D721Med (cell line): ENCODE measurements around the gene MED27.

ENCODE experiments used
- DNase-seq: peaks from one replicate; pipeline ENCODE4 v3.0.0; 2011; ENCODE audit warnings: low spot score; ENCODE audit not compliant: insufficient read length
- FAIRE-seq: peaks from 2 replicates; lab custom pipeline; 2011; peaks lifted over from hg19 to GRCh38; lab: Jason Lieb, UNC
- TF ChIP-seq, protein P1 (sequence below): IDR thresholded peaks from 2 replicates; pipeline ENCODE4 v1.5.1; 2012; ENCODE audit warnings: mild to moderate bottlenecking, control low read depth; ENCODE audit not compliant: insufficient read depth; ENCODE audit errors: missing control alignments

Gene MED27

DNA sequence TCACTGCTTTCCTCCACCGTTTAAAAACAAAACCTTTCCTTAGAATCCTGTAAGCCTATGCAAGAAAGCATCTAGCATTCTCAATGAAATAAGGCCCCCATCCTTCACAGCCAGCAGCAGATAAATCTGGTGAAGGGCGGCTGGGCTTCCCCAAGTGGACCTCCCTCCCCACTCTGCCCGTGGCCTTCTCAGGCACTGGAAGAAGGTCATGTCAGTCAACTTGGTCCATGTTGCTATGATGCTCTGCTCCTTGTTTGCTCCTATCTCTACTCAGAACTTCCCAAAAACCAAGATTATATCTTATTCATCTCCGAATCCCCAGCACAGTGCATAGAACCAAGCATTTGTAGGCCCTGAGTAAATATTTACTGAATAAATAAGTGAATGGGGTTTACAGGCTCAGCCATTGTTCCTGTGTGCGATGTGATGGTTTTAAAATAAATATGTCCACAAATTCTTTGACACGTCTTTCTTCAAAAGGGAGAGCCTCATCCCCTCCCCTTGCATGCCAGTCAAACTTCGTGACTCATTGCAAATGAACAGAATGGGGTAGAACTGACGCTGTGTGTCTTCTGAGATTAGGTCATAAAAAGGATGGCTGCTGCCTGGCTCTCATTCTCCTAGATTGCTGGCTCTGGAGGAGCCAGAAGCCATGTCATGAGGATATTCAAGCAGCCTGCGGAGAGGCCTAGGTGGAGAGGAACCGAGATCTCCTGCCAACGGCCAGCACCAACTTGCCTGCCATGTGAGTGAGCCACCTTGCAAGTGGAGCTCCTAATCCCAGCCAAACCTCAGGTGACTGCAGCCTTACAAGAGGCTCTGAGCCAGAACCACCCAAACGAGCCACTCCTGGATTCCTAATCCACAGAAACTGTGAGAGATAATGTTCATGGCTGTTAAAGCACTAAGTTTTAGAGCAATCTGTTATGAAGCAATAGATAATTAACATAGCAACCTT lies 70.5 kb downstream of the MED27 start:
- TF ChIP-seq, protein P1, sequence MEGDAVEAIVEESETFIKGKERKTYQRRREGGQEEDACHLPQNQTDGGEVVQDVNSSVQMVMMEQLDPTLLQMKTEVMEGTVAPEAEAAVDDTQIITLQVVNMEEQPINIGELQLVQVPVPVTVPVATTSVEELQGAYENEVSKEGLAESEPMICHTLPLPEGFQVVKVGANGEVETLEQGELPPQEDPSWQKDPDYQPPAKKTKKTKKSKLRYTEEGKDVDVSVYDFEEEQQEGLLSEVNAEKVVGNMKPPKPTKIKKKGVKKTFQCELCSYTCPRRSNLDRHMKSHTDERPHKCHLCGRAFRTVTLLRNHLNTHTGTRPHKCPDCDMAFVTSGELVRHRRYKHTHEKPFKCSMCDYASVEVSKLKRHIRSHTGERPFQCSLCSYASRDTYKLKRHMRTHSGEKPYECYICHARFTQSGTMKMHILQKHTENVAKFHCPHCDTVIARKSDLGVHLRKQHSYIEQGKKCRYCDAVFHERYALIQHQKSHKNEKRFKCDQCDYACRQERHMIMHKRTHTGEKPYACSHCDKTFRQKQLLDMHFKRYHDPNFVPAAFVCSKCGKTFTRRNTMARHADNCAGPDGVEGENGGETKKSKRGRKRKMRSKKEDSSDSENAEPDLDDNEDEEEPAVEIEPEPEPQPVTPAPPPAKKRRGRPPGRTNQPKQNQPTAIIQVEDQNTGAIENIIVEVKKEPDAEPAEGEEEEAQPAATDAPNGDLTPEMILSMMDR = no peak
- FAIRE-seq = no peak
- DNase-seq = no peak

DNA sequence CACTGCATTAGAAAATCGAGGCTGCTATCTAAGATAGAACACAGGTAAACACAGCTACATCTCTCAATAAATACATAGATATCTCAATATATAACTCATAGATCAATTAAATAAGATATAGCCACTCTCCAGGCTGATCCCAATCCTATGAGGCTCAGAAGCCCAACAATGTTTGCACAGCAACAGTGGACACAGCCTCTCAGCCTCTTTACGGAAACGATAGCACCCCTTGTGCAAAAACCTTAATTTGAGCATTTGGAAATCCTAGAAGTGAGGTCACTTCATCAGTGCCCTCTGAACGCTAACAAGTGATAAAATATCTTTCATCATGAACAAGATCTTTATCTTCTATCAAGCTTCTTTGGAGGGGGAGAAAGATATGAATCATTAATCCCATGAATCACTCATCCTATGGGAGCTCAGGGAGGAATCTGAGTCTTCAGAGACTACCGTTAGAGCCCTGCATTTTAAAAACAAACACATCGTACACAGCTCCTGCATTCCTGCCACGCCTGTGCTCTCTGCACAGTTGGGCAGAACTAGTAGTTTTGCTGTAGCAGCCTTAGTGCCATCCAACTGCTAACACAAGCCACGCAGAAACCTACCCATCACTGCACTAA lies 71.4 kb downstream of the MED27 start:
- DNase-seq = no peak
- no peak for FAIRE-seq
- TF ChIP-seq, protein P1 = no peak

DNA sequence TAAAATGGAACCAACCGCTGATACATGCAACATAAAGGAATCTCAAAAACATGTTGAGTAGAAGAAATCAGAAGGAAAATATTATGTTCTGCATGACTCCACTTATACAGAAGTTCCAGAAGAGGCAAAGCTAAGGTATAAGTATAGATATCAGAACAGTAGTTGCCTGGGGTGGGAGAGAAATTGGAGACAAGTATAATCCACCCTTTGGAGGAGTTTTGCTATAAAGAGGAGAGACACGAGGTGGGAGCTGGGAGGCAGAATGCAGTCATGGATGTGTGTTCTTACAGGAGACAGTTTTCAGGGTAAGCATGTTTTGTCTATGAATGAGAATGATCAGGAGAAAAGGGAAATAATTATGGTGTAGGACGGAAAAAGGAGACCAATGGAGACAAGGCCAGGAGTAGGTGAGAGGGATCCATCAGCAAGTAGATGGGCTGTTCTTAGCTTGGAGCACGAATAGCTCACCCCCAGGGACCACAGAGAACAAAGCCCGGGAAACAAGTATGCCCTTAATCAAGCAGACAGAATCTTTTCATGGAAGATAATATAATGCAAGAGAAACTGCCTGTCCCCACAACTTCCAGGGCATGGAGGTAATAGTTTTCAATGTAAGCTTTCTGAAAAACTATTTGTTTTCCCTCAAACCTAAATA lies 72.2 kb downstream of the MED27 start:
- no peak for DNase-seq
- TF ChIP-seq, protein P1 = no peak
- FAIRE-seq = no peak

GRCh38 chr9:132006677-132007370 lies 72.8 kb downstream of the MED27 start:
- FAIRE-seq (no peak), DNase-seq (no peak)
- TF ChIP-seq, protein P1 = no peak

- FAIRE-seq = no peak
- DNase-seq = no peak
- TF ChIP-seq, protein P1 = no peak
Observed at GRCh38 chr9:132005899-132006298, 73.8 kb downstream of the MED27 start.

DNA sequence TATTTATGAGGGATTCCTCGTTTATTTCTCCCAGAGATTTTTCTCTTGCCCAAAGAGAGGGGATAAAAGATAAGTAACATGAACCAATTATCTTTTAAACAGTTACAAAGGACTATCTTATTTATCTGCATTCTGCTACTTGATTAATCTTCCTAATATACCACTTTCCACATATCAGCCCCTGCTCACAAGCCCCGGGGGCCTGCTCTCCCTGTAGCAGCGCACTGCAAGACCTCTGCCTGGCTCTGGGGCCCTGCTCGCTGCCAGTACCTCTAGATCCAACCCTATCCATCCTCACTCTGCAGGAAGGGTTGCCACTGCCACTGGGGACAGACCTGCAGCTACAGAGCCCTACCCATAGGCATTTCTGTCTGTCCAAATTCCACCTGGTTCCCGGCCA lies 75.3 kb downstream of the MED27 start:
- DNase-seq (no peak), FAIRE-seq (no peak)
- TF ChIP-seq, protein P1 = no peak
